T-helper 2 cell treated with Interferon-gamma antibody and Interleukin-4, amounts not matched to agents 5 μg/mL and 100 μg/mL, for 36 hours (primary cell): ENCODE data around the gene LDB3.

Experiments
- DNase-seq: peaks from one replicate; pipeline ENCODE4 v3.0.0; 2021; ENCODE audit warnings: low spot score
- H3K27ac Mint-ChIP-seq: one replicate; pipeline ENCODE4 v1.8.0; 2021; ENCODE audit warnings: mild to moderate bottlenecking, mixed read lengths
- H3K27me3 Mint-ChIP-seq: one replicate; pipeline ENCODE4 v1.8.0; 2021; ENCODE audit warnings: low read depth, mixed read lengths
- H3K36me3 Mint-ChIP-seq: one replicate; pipeline ENCODE4 v1.8.0; 2021; ENCODE audit warnings: low read depth, mixed read lengths
- H3K4me1 Mint-ChIP-seq: one replicate; pipeline ENCODE4 v1.8.0; 2021; ENCODE audit warnings: low read depth, mixed read lengths
- H3K4me3 Mint-ChIP-seq: one replicate; pipeline ENCODE4 v1.8.0; 2022; ENCODE audit warnings: mild to moderate bottlenecking, moderate library complexity, mixed read lengths
- H3K9me3 Mint-ChIP-seq: one replicate; pipeline ENCODE4 v1.8.0; 2021; ENCODE audit warnings: mixed read lengths

LDB3 gene

GRCh38 chr10:86665218-86665607 lies 3.1 kb upstream of the LDB3 start:
- no peak for DNase-seq
- no peaks in the 10 kb centered on the region for H3K36me3 Mint-ChIP-seq
- no peak overlapping the region for H3K27ac Mint-ChIP-seq
- no peaks in the 10 kb centered on the region for H3K27me3 Mint-ChIP-seq
- no peaks in the 10 kb centered on the region for H3K4me1 Mint-ChIP-seq
- no peak overlapping the region for H3K4me3 Mint-ChIP-seq
- no peaks in the 10 kb centered on the region for H3K9me3 Mint-ChIP-seq

DNA sequence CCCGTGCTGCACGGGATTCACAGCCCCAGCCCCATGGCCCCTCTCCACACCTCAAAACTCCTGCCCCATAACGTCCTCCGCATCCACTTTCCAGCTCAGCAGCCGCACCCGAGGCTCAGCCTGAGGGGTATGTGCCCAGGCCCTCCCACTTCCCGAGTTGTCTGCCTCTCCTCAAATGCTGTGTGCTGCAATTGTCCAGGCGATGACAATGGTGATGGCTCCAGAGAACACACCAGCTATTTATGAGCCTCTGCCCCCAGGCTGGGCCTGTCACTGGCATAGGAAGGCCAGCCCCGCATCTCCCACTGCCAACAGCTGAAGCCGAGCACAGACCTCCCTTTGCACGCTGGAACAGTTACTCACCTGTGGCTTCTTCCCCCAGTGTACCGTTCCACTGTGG lies 2.4 kb upstream of the LDB3 start:
- H3K36me3 Mint-ChIP-seq, result no peaks in the 10 kb centered on the region
- H3K4me3 Mint-ChIP-seq, result no peak overlapping the region
- no peaks in the 10 kb centered on the region for H3K4me1 Mint-ChIP-seq
- H3K27ac Mint-ChIP-seq, result no peak overlapping the region
- no peaks in the 10 kb centered on the region for H3K9me3 Mint-ChIP-seq
- no peak for DNase-seq
- no peaks in the 10 kb centered on the region for H3K27me3 Mint-ChIP-seq

DNA sequence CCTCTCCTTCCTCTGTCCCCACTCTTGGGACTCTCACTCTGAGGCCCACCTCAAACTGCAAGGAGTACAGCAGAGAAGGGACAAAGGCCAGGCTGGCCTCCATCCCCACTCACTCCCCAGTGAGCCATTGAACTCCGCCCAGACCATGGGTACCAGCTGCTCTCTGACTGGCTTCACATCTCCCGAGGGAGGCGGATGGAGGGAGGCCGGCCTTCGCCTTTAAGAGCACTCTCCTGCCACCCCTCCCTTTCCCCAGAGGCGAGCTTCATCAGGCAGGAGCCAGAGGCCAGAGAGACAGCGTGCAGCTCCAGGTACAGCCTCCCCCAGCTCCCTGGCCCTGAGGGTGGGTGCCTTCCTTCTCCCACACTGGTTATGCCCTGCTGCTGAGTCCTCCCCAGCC lies 1.8 kb upstream of the LDB3 start:
- Mint-ChIP-seq H3K4me3 (no peak overlapping the region), H3K4me1 (no peaks in the 10 kb centered on the region), H3K27ac (no peak overlapping the region), H3K36me3 (no peaks in the 10 kb centered on the region), H3K9me3 (no peaks in the 10 kb centered on the region), H3K27me3 (no peaks in the 10 kb centered on the region)
- no peak for DNase-seq

GRCh38 chr10:86667421-86668181 lies 710 bp upstream of the LDB3 start:
- H3K36me3 Mint-ChIP-seq, result no peaks in the 10 kb centered on the region
- H3K27me3 Mint-ChIP-seq, result no peaks in the 10 kb centered on the region
- no peaks in the 10 kb centered on the region for H3K9me3 Mint-ChIP-seq
- H3K4me1 Mint-ChIP-seq, result no peaks in the 10 kb centered on the region
- H3K4me3 Mint-ChIP-seq, result no peak overlapping the region
- no peak overlapping the region for H3K27ac Mint-ChIP-seq
- DNase-seq, result no peak

- H3K9me3 Mint-ChIP-seq, result no peaks in the 10 kb centered on the region
- no peak overlapping the region for H3K4me3 Mint-ChIP-seq
- no peak overlapping the region for H3K27ac Mint-ChIP-seq
- DNase-seq, result no peak
- H3K27me3 Mint-ChIP-seq, result no peaks in the 10 kb centered on the region
- no peaks in the 10 kb centered on the region for H3K36me3 Mint-ChIP-seq
- no peaks in the 10 kb centered on the region for H3K4me1 Mint-ChIP-seq
These were observed 2.0 kb downstream of the LDB3 start for GRCh38 chr10:86670290-86670811.

DNA sequence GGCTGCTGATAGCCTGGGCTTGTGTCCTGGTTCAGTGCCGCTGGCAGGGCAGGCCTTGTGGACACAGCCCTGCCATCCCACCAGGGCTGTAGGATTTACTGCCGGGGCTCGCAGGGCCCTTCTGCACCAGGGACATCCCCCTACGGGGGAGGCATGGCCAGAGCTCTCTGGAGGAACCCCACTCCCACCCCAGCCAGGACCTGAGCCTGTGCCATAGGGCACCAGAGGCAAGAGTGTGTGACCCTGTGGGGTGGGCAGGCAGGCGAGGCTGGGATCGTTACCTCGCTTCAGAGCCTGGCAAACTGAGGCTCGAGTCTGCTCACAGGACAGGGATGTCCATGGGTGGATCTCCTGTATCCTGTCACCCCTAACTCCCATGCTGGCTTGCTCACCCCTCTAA lies 2.6 kb downstream of the LDB3 start:
- Mint-ChIP-seq H3K4me3 (no peak overlapping the region), H3K9me3 (no peaks in the 10 kb centered on the region), H3K27me3 (no peaks in the 10 kb centered on the region), H3K27ac (no peak overlapping the region), H3K4me1 (no peaks in the 10 kb centered on the region), H3K36me3 (no peaks in the 10 kb centered on the region)
- no peak for DNase-seq

DNA sequence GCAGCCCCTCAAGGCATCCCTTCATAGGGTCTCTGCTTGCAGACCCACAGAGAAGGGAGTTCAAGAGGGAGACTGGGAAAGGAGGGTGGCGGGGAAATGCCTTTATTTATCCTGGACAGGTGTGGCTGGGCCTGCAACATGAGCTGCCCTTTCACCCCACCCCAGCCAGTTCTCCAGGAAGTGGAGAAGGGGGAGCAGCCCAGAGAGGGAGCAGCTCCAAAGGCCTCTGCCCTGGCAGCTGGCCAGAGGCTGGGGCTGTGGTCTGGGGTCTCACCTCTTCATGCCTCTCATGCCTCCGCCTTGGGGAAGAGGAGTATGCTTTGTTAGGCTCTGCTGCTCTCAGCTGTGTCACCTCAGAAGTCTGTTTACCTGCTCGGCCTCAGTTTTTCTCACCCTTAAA lies 3.1 kb downstream of the LDB3 start:
- H3K27ac Mint-ChIP-seq, result no peak overlapping the region
- H3K36me3 Mint-ChIP-seq, result no peaks in the 10 kb centered on the region
- no peaks in the 10 kb centered on the region for H3K27me3 Mint-ChIP-seq
- no peak overlapping the region for H3K4me3 Mint-ChIP-seq
- no peak for DNase-seq
- H3K9me3 Mint-ChIP-seq, result no peaks in the 10 kb centered on the region
- H3K4me1 Mint-ChIP-seq, result no peaks in the 10 kb centered on the region

DNA sequence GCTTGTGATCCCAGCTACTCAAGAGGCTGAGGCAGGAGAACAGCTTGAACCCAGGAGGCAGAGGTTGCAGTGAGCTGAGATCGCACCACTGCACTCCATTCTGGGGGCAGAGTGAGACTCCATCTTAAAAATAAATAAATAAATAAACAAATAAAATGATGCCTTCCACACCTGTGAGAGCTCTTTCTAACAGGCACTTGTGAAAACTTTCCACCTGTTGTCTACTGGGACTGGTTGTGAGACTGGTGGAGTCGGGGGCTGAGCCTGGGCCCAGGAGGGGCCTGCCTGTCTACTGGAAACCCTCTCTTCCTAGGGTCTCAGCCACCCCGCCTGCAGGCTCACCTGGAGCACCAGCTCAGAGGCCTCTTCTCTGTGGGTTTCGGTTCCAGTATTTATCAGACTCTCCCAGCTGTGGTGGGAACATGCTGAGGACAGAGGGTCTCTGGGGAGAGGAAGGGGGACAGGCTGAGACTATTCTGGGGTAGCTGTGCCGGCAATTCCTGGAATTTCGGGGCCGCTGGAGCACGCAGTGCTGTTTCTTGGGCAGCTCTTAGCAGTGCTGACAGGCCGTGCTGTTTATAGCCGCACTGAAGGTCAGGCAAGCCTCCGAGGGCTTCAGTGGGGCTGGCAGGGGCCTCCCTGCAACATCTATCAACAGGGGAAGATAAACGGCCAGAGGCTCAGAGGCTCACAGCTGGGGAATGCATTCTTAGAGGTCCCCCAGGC lies 3.8 kb downstream of the LDB3 start:
- no peak overlapping the region for H3K4me3 Mint-ChIP-seq
- no peaks in the 10 kb centered on the region for H3K4me1 Mint-ChIP-seq
- H3K36me3 Mint-ChIP-seq, result no peaks in the 10 kb centered on the region
- no peaks in the 10 kb centered on the region for H3K9me3 Mint-ChIP-seq
- DNase-seq, result no peak
- no peaks in the 10 kb centered on the region for H3K27me3 Mint-ChIP-seq
- H3K27ac Mint-ChIP-seq, result no peak overlapping the region

DNA sequence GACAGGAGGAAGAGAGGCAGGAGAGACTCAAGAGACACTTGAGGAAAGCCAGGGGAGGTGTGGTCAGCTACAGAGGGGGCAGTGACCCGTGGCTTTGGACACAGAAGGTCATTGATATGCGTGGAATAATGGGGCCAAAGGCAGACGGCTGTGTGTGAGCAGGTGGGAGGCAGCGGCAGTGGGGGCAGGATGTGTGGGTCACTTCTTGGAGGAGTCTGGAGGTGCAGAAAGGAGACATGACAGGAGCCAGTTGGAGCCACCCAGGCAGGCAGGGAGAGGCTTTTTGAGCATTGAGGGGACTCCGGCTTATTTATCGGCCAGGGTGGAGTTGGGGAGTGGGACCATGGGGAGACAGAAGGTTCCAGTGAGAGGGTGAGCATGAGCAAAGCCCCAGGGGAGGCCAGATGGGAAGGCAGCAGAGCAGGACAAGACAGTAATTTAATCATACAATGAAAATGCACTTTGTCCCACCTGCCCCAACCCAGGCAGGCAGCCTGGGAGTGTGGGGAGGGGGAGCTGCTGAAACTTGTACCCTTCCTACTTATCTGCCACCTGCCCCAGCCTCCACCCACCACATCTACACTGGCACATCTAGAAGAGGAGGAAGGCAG lies 5.0 kb downstream of the LDB3 start:
- no peak for DNase-seq
- Mint-ChIP-seq H3K4me1 (no peaks in the 10 kb centered on the region), H3K9me3 (no peaks in the 10 kb centered on the region), H3K27me3 (no peaks in the 10 kb centered on the region), H3K27ac (no peak overlapping the region), H3K4me3 (no peak overlapping the region), H3K36me3 (no peaks in the 10 kb centered on the region)

GRCh38 chr10:86673827-86674581 lies 5.7 kb downstream of the LDB3 start:
- no peak overlapping the region for H3K27ac Mint-ChIP-seq
- H3K27me3 Mint-ChIP-seq, result no peaks in the 10 kb centered on the region
- H3K9me3 Mint-ChIP-seq, result no peaks in the 10 kb centered on the region
- no peaks in the 10 kb centered on the region for H3K4me1 Mint-ChIP-seq
- H3K4me3 Mint-ChIP-seq, result no peak overlapping the region
- no peak for DNase-seq
- H3K36me3 Mint-ChIP-seq, result no peaks in the 10 kb centered on the region

DNA sequence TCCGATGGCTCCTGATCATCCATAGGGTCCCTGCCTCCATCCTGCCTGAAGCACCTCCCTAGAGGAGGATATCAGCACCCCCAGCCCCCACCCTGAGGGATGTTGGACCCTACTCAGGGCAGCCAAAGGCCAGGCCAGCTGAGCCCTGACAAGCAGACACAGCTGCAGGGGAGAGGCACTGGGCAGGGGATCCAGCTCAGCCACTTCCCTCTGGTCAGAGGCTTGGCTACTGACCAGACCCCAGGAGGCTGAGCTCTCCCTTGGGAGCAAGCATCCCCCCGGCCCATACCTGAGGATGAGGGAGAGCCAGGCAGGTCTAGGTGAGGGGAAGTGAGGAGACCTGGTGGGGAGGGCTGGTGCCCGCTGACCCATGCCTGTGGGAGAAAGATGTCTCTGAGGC lies 6.6 kb downstream of the LDB3 start:
- DNase-seq, result no peak
- Mint-ChIP-seq H3K4me1 (no peaks in the 10 kb centered on the region), H3K36me3 (no peaks in the 10 kb centered on the region), H3K27ac (no peak overlapping the region), H3K4me3 (no peak overlapping the region), H3K9me3 (no peaks in the 10 kb centered on the region), H3K27me3 (no peaks in the 10 kb centered on the region)

GRCh38 chr10:86677374-86677773 lies 9.1 kb downstream of the LDB3 start:
- Mint-ChIP-seq H3K4me3 (no peak overlapping the region), H3K9me3 (no peaks in the 10 kb centered on the region), H3K27ac (no peak overlapping the region), H3K4me1 (no peaks in the 10 kb centered on the region), H3K36me3 (no peaks in the 10 kb centered on the region), H3K27me3 (no peaks in the 10 kb centered on the region)
- no peak for DNase-seq

- no peak overlapping the region for H3K27ac Mint-ChIP-seq
- no peaks in the 10 kb centered on the region for H3K9me3 Mint-ChIP-seq
- H3K4me3 Mint-ChIP-seq, result no peak overlapping the region
- H3K36me3 Mint-ChIP-seq, result no peaks in the 10 kb centered on the region
- H3K27me3 Mint-ChIP-seq, result no peaks in the 10 kb centered on the region
- no peak for DNase-seq
- H3K4me1 Mint-ChIP-seq, result no peaks in the 10 kb centered on the region
These were observed 10.9 kb downstream of the LDB3 start for GRCh38 chr10:86678999-86679792.
